ENCODE results near the gene MRPL40.
A peak's percentile ranks its signal among the peaks of the same experiment; 100 is the strongest.
"Not testable (repeated sequence)": the region's sequence is repeated elsewhere in the genome, so short reads cannot be mapped to it uniquely, and the experiment has no call there.

Gene MRPL40

DNA sequence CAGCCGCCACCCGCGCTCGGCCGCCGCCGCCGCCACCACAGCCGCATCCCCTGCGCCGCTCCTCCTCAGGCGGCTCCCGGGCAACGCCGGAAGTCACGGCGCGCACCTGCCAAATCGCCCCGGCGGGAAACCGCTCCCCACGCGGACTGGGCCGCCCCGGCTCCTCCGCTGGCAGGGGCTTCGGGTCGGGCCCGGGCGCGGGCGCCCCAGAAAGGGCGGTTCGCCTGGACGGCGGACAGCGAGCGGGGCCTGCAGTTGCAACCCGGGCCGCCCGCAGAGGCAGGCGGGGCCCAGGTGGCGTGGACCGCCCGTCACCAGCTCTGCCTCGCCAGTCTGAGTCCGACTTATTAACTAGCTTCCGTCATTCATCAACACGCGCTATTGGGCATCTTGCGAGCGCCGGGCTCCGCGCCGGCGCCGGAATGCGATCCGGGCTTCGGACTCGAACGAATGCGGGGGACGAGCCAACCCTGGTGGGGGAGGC lies 654 bp upstream of the MRPL40 start, which contains the start of gene HIRA:
HIRA (minus strand) TSS at position 85 of the 484 bp plus-strand sequence. CDS start 257 bp downstream, outside the sequence.
- peaks cover 60% of the 10 kb centered on the region for H3K79me2 ChIP-seq (ENCODE audit: low read length)
- no peaks in the 10 kb centered on the region for H3K9me2 ChIP-seq (replicated peaks; ENCODE audit: insufficient read depth, low read length)
- H3K36me3 ChIP-seq (replicated peaks; ENCODE audit: insufficient read depth, low read length): 0 out of 2 replicates have a peak, but pooled peaks cover 7% of the 10 kb centered on the region
- H3K9me3 ChIP-seq (replicated peaks; ENCODE audit: insufficient read depth, low read length): no peaks in the 10 kb centered on the region
- H3K4me3 ChIP-seq (ENCODE audit: low read length): peak within 1 kb of the TSS; percentile 99
- H3F3A ChIP-seq (ENCODE audit: insufficient read depth, low read length): peaks cover 18% of the 10 kb centered on the region
- no peaks in the 10 kb centered on the region for H3K27me3 ChIP-seq (replicated peaks; ENCODE audit: insufficient read depth, low read length)
- peak; percentile 81 for DNase-seq
- H3K4me1 ChIP-seq (ENCODE audit: low read length): peaks cover 27% of the 10 kb centered on the region
- peak within 1 kb of the TSS; percentile 88 for H2AFZ ChIP-seq (ENCODE audit: low read length)
- peak within 1 kb of the TSS; percentile 97 for H3K27ac ChIP-seq (ENCODE audit: low read length)
- peaks cover 11% of the 10 kb centered on the region; the same call in 1 of the 2 replicates for H4K20me1 ChIP-seq (ENCODE audit: insufficient read depth, low read length)
- TF ChIP-seq, protein P1, sequence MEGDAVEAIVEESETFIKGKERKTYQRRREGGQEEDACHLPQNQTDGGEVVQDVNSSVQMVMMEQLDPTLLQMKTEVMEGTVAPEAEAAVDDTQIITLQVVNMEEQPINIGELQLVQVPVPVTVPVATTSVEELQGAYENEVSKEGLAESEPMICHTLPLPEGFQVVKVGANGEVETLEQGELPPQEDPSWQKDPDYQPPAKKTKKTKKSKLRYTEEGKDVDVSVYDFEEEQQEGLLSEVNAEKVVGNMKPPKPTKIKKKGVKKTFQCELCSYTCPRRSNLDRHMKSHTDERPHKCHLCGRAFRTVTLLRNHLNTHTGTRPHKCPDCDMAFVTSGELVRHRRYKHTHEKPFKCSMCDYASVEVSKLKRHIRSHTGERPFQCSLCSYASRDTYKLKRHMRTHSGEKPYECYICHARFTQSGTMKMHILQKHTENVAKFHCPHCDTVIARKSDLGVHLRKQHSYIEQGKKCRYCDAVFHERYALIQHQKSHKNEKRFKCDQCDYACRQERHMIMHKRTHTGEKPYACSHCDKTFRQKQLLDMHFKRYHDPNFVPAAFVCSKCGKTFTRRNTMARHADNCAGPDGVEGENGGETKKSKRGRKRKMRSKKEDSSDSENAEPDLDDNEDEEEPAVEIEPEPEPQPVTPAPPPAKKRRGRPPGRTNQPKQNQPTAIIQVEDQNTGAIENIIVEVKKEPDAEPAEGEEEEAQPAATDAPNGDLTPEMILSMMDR (IDR thresholded peaks at IDR 0.05; ENCODE audit: low read length): no peak
- peak within 1 kb of the TSS; percentile 87 for H3K4me2 ChIP-seq (ENCODE audit: low read depth, low read length)
- H3K9ac ChIP-seq (ENCODE audit: low read length): peak within 1 kb of the TSS; percentile 99

DNA sequence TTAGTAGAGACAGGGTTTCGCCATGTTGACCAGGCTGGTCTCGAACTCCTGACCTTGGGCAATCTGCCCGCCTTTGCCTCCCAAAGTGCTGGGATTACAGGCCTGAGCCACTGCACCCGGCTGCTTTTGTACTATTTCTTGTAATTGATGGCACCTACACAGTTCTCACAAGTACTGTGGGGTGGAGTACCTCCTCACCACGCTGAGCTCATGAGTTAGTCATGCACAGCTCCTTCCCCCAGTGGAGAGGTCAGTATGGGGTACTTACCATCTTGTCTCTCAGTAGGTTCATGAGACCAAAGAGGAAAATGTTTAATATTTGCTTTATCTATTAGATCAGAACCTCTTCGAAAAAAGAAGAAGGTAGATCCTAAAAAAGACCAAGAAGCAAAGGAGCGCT lies 2.1 kb downstream of the MRPL40 start:
- no peak overlapping the region for H3K9ac ChIP-seq (ENCODE audit: low read length)
- no peaks in the 10 kb centered on the region for H3K9me2 ChIP-seq (replicated peaks; ENCODE audit: insufficient read depth, low read length)
- no peaks in the 10 kb centered on the region for H3K27me3 ChIP-seq (replicated peaks; ENCODE audit: insufficient read depth, low read length)
- peaks cover 18% of the 10 kb centered on the region for H3F3A ChIP-seq (ENCODE audit: insufficient read depth, low read length)
- H3K4me1 ChIP-seq (ENCODE audit: low read length): peaks cover 9% of the 10 kb centered on the region
- peaks cover 33% of the 10 kb centered on the region for H3K79me2 ChIP-seq (ENCODE audit: low read length)
- no peaks in the 10 kb centered on the region for H3K36me3 ChIP-seq (replicated peaks; ENCODE audit: insufficient read depth, low read length)
- no peaks in the 10 kb centered on the region for H4K20me1 ChIP-seq (ENCODE audit: insufficient read depth, low read length)
- no peak overlapping the region for H3K4me3 ChIP-seq (ENCODE audit: low read length)
- no peak overlapping the region for H3K27ac ChIP-seq (ENCODE audit: low read length)
- DNase-seq: no peak
- TF ChIP-seq EZH2 (optimal IDR thresholded peaks at IDR 0.05; ENCODE audit: low read depth, low read length): no peak
- TF ChIP-seq EZH2phosphoT487 (IDR thresholded peaks at IDR 0.05; ENCODE audit: low read length): no peak
- TF ChIP-seq, protein P1 (IDR thresholded peaks at IDR 0.05; ENCODE audit: low read length): no peak
- H3K9me3 ChIP-seq (replicated peaks; ENCODE audit: insufficient read depth, low read length): no peaks in the 10 kb centered on the region
- no peak overlapping the region for H2AFZ ChIP-seq (ENCODE audit: low read length)
- H3K4me2 ChIP-seq (ENCODE audit: low read depth, low read length): no peak overlapping the region

DNA sequence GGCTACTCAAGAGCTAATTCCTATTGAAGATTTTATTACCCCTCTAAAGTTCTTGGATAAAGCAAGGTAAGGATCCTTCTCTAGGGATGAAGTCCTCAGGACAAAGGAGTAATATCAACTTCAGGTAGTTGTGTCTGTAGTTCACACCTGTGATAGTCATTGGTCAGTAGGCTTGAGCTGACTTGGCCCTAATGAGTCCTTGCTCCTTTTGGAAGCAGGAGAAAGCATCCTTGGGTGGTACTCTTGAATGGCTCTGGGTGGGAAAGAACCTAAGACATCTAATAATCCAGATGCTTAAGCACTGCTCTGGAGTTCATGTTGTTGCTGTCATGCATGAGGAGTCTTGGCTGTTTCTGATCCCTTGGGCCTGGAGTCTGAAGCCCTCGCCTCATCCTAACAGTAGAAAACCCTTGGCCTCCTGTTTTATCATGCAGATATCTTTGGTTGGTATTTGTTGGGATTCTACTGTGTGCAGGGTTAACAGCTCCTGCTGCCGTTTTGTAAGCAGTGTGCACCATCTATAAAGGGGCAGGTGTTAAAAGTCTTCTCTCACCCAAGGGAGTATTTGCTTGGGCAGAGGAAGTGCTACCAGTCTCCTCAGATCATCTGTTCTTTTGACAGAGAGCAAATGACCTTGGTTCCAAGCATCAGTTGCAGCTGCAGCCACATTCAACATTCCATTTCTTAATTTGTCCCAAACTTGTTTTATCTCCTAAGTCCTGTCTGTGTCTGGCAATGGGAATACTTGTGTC lies 2.7 kb downstream of the MRPL40 start:
- no peak for DNase-seq
- Histone ChIP-seq H3K79me2 (ENCODE audit: low read length) (peaks cover 28% of the 10 kb centered on the region), H3F3A (ENCODE audit: insufficient read depth, low read length) (peaks cover 17% of the 10 kb centered on the region), H3K27me3 (replicated peaks; ENCODE audit: insufficient read depth, low read length) (no peaks in the 10 kb centered on the region), H3K4me1 (ENCODE audit: low read length) (0 out of 2 replicates have a peak, but pooled peaks cover 5% of the 10 kb centered on the region), H3K4me2 (ENCODE audit: low read depth, low read length) (no peak overlapping the region), H2AFZ (ENCODE audit: low read length) (no peak overlapping the region), H3K4me3 (ENCODE audit: low read length) (no peak overlapping the region), H4K20me1 (ENCODE audit: insufficient read depth, low read length) (no peaks in the 10 kb centered on the region), H3K36me3 (replicated peaks; ENCODE audit: insufficient read depth, low read length) (no peaks in the 10 kb centered on the region), H3K9me2 (replicated peaks; ENCODE audit: insufficient read depth, low read length) (no peaks in the 10 kb centered on the region), H3K9me3 (replicated peaks; ENCODE audit: insufficient read depth, low read length) (no peaks in the 10 kb centered on the region), H3K27ac (ENCODE audit: low read length) (no peak overlapping the region), H3K9ac (ENCODE audit: low read length) (no peak overlapping the region)
- no peak for TF ChIP-seq EZH2phosphoT487 (IDR thresholded peaks at IDR 0.05; ENCODE audit: low read length)
- no peak for TF ChIP-seq EZH2 (optimal IDR thresholded peaks at IDR 0.05; ENCODE audit: low read depth, low read length)
- TF ChIP-seq, protein P1 (IDR thresholded peaks at IDR 0.05; ENCODE audit: low read length): no peak

DNA sequence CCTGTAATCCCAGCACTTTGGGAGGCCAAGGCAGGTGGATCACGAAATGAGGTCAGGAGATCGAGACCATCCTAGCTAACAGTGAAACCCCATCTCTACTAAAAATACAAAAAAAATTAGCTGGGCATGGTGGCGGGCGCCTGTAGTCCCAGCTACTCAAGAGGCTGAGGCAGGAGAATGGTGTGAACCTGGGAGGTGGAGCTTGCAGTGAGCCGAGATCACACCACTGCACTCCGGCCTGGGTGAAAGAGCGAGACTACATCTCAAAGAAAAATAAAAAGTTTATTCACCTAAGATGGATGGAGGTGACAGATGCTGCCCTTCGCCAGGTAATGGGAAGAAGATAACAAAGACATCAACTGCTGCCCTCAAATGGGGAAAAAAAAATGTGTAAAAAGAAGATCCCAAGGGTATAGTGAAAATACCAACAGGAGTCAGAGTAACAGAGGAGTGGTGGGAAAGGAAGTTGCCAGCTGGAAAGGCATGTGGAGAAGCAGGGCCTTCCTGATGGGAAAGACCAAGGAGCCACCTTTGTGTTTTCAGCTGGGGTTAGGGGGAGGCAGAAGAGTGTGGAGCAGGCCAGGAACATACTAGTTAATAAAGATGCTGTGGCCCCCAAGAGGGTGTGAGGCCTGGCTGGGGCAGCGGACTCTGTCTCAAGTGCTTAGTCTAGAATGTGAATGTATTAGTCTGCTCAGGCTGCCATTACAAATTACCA lies 4.3 kb downstream of the MRPL40 start:
- not testable (repeated sequence) for H3K4me2 ChIP-seq (ENCODE audit: low read depth, low read length); H3K9ac ChIP-seq (ENCODE audit: low read length); H3K27me3 ChIP-seq (replicated peaks; ENCODE audit: insufficient read depth, low read length); H2AFZ ChIP-seq (ENCODE audit: low read length); H3K4me3 ChIP-seq (ENCODE audit: low read length); H3K36me3 ChIP-seq (replicated peaks; ENCODE audit: insufficient read depth, low read length); H3K4me1 ChIP-seq (ENCODE audit: low read length); H3F3A ChIP-seq (ENCODE audit: insufficient read depth, low read length); H4K20me1 ChIP-seq (ENCODE audit: insufficient read depth, low read length); H3K27ac ChIP-seq (ENCODE audit: low read length); DNase-seq; H3K9me3 ChIP-seq (replicated peaks; ENCODE audit: insufficient read depth, low read length); H3K9me2 ChIP-seq (replicated peaks; ENCODE audit: insufficient read depth, low read length)
- H3K79me2 ChIP-seq (ENCODE audit: low read length): peaks cover 29% of the 10 kb centered on the region

Data from MM.1S (cell line).